ENCODE measurements around the gene ARSB. TPM values are rescaled to one million over a fixed set of nuclear protein-coding genes. Genes with fewer than 3 reads are reported as not detected.

ARSB gene
- total RNA-seq, 1 experiment from 2014 or later, result 11.4 TPM

DNA sequence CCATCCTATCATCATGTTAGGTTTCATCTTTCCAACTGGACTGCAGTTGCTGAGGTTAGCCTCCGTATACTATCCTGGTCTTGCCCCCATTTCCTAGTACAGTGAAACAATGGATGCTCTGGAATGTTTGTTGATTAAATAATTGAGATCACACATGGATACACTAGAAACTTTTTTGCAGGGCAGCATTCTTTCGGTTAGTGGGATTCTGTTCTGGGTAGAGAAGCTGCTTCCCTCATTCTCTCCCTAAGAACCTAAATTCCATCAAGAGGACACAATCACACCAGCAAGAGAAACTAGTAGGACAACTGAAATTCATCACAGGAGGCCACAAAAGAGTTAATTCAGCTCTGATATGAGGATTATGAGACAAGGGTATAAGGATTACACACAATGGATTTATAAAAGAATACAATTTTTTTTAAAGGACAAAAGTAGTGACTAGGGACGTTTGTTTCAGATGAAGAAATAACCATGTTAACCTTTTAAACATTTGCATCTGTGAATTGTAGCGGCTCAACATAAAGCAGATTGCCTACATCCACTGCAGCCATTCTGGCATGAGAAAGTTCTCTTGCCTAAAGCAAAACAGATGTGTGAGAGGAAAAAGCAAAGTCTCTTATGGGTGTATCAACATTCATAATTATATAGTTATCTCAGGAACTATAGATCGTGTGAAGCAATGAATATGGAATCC is 173.8 kb downstream of the ARSB start:
- H4K91ac ChIP-seq (ENCODE audit: insufficient read length, low read depth, low read length), result no peak overlapping the region

More for the DNA sequence above, 173.8 kb downstream of the ARSB start:
- Histone ChIP-seq H3K23ac (ENCODE audit: insufficient read length, low read depth, low read length) (no peak overlapping the region), H3T11ph (ENCODE audit: low read length) (no peak overlapping the region), H3K27ac (ENCODE audit: insufficient read length, low read depth, low read length) (no peak overlapping the region), H4K20me1 (ENCODE audit: control insufficient read depth, insufficient read depth, insufficient read length) (no peaks in the 10 kb centered on the region), H2BK12ac (ENCODE audit: insufficient read length, low read depth, low read length) (no peak overlapping the region), H3K9ac (ENCODE audit: extremely low read depth, insufficient read length, low read length) (no peak overlapping the region), H2BK20ac (ENCODE audit: low read depth, low read length, poor library complexity, severe bottlenecking) (no peak overlapping the region), H3K27me3 (ENCODE audit: insufficient read depth, low read length) (no peaks in the 10 kb centered on the region), H2AK5ac (ENCODE audit: insufficient read length, low read length) (no peak overlapping the region), H2BK15ac (ENCODE audit: low read depth, low read length) (no peak overlapping the region), H3K4ac (ENCODE audit: low read depth, low read length) (no peak overlapping the region), H4K5ac (ENCODE audit: insufficient read length, low read depth, low read length) (no peak overlapping the region), H3K56ac (ENCODE audit: insufficient read length, low read depth, low read length) (no peak overlapping the region), H3K9me3 (ENCODE audit: control insufficient read depth, low read depth, low read length) (no peaks in the 10 kb centered on the region), H3K4me2 (ENCODE audit: insufficient read depth, insufficient read length, low read length) (no peak overlapping the region), H3K23me2 (ENCODE audit: insufficient read length, low read depth, low read length, poor library complexity, severe bottlenecking) (no peaks in the 10 kb centered on the region), H3K79me1 (ENCODE audit: insufficient read depth, low read depth, low read length, poor library complexity, severe bottlenecking) (no peaks in the 10 kb centered on the region), H3K14ac (ENCODE audit: insufficient read depth, low read length) (no peak overlapping the region), H3K4me1 (ENCODE audit: insufficient read depth, low read length) (no peaks in the 10 kb centered on the region), H4K8ac (replicated peaks; ENCODE audit: insufficient read length, low read depth, low read length) (no peak overlapping the region), H3K18ac (ENCODE audit: insufficient read length, low read depth, low read length) (no peak overlapping the region), H3K79me2 (ENCODE audit: insufficient read depth, low read length) (no peaks in the 10 kb centered on the region), H2AFZ (ENCODE audit: low read length) (no peak overlapping the region), H2BK120ac (ENCODE audit: low read depth, low read length, poor library complexity, severe bottlenecking) (no peak overlapping the region), H2BK5ac (ENCODE audit: insufficient read length, low read length) (no peak overlapping the region)
- Mint-ChIP-seq H3K4me3 (no peak overlapping the region), H3K4me1 (peaks cover 5 to 11% of the 10 kb centered on the region in 2 experiments), H3K36me3 (ENCODE audit: insufficient read depth in 1 of 3, low read depth in 3 of 3) (no peaks in the 10 kb centered on the region), H3K9me3 (no peaks in the 10 kb centered on the region), H3K27me3 (ENCODE audit: low read depth) (no peaks in the 10 kb centered on the region; the same call in 1 of the 2 replicates), H3K27ac (no peak overlapping the region)
- DNase-seq, result no peak
- no CpG with 5 or more reads among the region's 5 CpGs for WGBS (ENCODE audit: extremely low coverage, insufficient read length, low lambda C conversion rate)
- no peak for TF ChIP-seq CTCF (conservative IDR thresholded peaks at IDR 0.05)

All from H9 (cell line).